ENCODE data around the gene SOX6. TPM values are rescaled to one million over a fixed set of nuclear protein-coding genes. Genes with fewer than 3 reads are reported as not detected.

The SOX6 gene
- total RNA-seq, 1 experiment from 2014 or later, result 0.21 TPM

DNA sequence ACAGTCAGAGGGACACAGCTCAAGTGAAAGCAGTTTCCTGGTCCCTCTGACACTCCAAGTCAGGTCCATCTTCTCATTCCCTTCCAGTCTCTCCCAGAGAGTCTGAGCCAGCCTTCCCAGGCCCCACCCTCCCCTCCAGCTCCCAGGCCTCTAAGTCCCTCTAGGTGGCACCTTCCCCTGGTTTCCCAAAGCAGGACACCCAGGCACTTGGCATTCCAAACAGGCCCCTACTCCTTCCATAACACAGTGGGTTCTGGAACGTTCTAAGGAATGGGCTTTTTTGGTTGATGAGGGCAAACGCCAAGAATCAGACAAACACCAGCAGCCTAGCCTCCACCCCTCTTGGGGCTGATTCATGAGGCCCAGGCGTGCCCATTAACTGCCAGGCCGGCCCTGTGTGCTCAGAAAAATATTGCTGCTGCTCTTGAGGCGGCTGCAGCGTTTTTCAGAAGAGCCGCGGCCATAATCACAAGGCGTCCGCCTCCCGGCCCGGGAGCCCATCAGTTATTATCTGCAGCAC lies 418.7 kb downstream of the SOX6 start:
- no peaks in the 10 kb centered on the region for H3K9me3 ChIP-seq (ENCODE audit: control insufficient read depth, insufficient read depth, low read depth, low read length)
- no peaks in the 10 kb centered on the region for H3K4me1 ChIP-seq (ENCODE audit: control insufficient read depth, insufficient read depth, low read length)
- DNase-seq (ENCODE audit: low read depth, low spot score), result no peak
- no peak for ATAC-seq
- no peak overlapping the region for H3K27ac ChIP-seq (ENCODE audit: low read length)
- CTCF ChIA-PET, result no interaction called here
- in situ Hi-C loops (cut with HindIII; ENCODE audit: low pct_unique_long_range_greater_than_20kb, low sequenced_read_pairs) (no loop called here), intact Hi-C loops (cut with micrococcal nuclease; ENCODE audit: unreplicated experiment) (no loop called here)
- no peaks in the 10 kb centered on the region for H3K27me3 ChIP-seq (ENCODE audit: control insufficient read depth, insufficient read depth, low read length)
- H3K4me3 ChIP-seq (ENCODE audit: low read depth in 2 of 2, low read length in 2 of 2), result no peak overlapping the region
- H3K36me3 ChIP-seq (ENCODE audit: control insufficient read depth, insufficient read depth, low read length), result no peaks in the 10 kb centered on the region
- POLR2A ChIA-PET, result no interaction called here
- no TSS peak for BruUV-seq (replicated peaks)
- TF ChIP-seq, protein P1, sequence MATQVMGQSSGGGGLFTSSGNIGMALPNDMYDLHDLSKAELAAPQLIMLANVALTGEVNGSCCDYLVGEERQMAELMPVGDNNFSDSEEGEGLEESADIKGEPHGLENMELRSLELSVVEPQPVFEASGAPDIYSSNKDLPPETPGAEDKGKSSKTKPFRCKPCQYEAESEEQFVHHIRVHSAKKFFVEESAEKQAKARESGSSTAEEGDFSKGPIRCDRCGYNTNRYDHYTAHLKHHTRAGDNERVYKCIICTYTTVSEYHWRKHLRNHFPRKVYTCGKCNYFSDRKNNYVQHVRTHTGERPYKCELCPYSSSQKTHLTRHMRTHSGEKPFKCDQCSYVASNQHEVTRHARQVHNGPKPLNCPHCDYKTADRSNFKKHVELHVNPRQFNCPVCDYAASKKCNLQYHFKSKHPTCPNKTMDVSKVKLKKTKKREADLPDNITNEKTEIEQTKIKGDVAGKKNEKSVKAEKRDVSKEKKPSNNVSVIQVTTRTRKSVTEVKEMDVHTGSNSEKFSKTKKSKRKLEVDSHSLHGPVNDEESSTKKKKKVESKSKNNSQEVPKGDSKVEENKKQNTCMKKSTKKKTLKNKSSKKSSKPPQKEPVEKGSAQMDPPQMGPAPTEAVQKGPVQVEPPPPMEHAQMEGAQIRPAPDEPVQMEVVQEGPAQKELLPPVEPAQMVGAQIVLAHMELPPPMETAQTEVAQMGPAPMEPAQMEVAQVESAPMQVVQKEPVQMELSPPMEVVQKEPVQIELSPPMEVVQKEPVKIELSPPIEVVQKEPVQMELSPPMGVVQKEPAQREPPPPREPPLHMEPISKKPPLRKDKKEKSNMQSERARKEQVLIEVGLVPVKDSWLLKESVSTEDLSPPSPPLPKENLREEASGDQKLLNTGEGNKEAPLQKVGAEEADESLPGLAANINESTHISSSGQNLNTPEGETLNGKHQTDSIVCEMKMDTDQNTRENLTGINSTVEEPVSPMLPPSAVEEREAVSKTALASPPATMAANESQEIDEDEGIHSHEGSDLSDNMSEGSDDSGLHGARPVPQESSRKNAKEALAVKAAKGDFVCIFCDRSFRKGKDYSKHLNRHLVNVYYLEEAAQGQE (IDR thresholded peaks at IDR 0.05; ENCODE audit: insufficient read depth in 1 of 2, low read depth in 2 of 2, low read length in 1 of 2), result no peak
- TF ChIP-seq TCF7L2 (IDR thresholded peaks at IDR 0.05; ENCODE audit: low read depth, low read length) (no peak), POLR2AphosphoS5 (IDR thresholded peaks at IDR 0.05; ENCODE audit: low read depth, low read length) (no peak), SIN3A (IDR thresholded peaks at IDR 0.05; ENCODE audit: borderline replicate concordance, insufficient read depth, low read depth, low read length) (no peak)
- TF ChIP-seq, protein P2, sequence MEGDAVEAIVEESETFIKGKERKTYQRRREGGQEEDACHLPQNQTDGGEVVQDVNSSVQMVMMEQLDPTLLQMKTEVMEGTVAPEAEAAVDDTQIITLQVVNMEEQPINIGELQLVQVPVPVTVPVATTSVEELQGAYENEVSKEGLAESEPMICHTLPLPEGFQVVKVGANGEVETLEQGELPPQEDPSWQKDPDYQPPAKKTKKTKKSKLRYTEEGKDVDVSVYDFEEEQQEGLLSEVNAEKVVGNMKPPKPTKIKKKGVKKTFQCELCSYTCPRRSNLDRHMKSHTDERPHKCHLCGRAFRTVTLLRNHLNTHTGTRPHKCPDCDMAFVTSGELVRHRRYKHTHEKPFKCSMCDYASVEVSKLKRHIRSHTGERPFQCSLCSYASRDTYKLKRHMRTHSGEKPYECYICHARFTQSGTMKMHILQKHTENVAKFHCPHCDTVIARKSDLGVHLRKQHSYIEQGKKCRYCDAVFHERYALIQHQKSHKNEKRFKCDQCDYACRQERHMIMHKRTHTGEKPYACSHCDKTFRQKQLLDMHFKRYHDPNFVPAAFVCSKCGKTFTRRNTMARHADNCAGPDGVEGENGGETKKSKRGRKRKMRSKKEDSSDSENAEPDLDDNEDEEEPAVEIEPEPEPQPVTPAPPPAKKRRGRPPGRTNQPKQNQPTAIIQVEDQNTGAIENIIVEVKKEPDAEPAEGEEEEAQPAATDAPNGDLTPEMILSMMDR (IDR thresholded peaks at IDR 0.05), result no peak

DNA sequence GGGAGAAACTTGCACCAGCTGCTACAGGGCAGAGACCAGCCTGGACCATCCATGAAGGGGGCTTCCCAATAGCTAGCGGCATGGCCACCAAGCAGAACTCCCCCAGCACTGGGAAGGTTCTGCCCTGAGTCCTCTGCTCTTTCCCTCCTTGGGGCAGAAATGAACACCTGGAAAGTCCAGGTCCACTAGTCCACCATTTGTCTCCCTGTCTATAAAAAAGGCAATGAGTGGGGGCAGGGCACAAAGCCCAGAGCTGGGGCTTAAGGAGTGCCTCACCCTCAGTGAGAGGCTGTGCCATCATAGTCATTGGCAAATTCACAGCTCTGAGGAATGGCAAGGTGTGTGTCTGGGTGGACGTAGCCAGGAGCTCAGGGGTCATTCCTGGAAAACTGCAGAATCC lies 420.3 kb downstream of the SOX6 start:
- no TSS peak for BruUV-seq (replicated peaks)
- ATAC-seq (no peak), DNase-seq (ENCODE audit: low read depth, low spot score) (no peak)
- no peaks in the 10 kb centered on the region for H3K4me1 ChIP-seq (ENCODE audit: control insufficient read depth, insufficient read depth, low read length)
- peaks cover 4% of the 10 kb centered on the region; the same call in 1 of the 2 replicates for H3K9me3 ChIP-seq (ENCODE audit: control insufficient read depth, insufficient read depth, low read depth, low read length)
- no peaks in the 10 kb centered on the region for H3K27me3 ChIP-seq (ENCODE audit: control insufficient read depth, insufficient read depth, low read length)
- TF ChIP-seq, protein P2 (IDR thresholded peaks at IDR 0.05), result no peak
- TF ChIP-seq SIN3A (IDR thresholded peaks at IDR 0.05; ENCODE audit: borderline replicate concordance, insufficient read depth, low read depth, low read length) (no peak), POLR2AphosphoS5 (IDR thresholded peaks at IDR 0.05; ENCODE audit: low read depth, low read length) (no peak), TCF7L2 (IDR thresholded peaks at IDR 0.05; ENCODE audit: low read depth, low read length) (no peak)
- TF ChIP-seq, protein P1 (IDR thresholded peaks at IDR 0.05; ENCODE audit: insufficient read depth in 1 of 2, low read depth in 2 of 2, low read length in 1 of 2), result no peak
- H3K27ac ChIP-seq (ENCODE audit: low read length), result no peak overlapping the region
- POLR2A ChIA-PET, result no interaction called here
- H3K36me3 ChIP-seq (ENCODE audit: control insufficient read depth, insufficient read depth, low read length), result no peaks in the 10 kb centered on the region
- intact Hi-C loops (cut with micrococcal nuclease; ENCODE audit: unreplicated experiment) (no loop called here), in situ Hi-C loops (cut with HindIII; ENCODE audit: low pct_unique_long_range_greater_than_20kb, low sequenced_read_pairs) (no loop called here)
- CTCF ChIA-PET, result no interaction called here
- no peak overlapping the region for H3K4me3 ChIP-seq (ENCODE audit: low read depth in 2 of 2, low read length in 2 of 2)
